Small intestine (tissue), 7 donors: ENCODE data around the gene TRAPPC12. TPM values are rescaled to one million over a fixed set of nuclear protein-coding genes. Genes with fewer than 3 reads are reported as not detected.
"Not testable (repeated sequence)": the region's sequence is repeated elsewhere in the genome, so short reads cannot be mapped to it uniquely, and the experiment has no call there.

Source experiments
- DNase-seq, 2 donors: peaks; one replicate each; pipeline versions ENCODE4 v3.0.0 to v3.0.0-alpha.2; 2013
- FAIRE-seq: peaks from 2 replicates; lab custom pipeline; 2012; peaks lifted over from hg19 to GRCh38; lab: Jason Lieb, UNC
- H3K27ac ChIP-seq, 3 donors: one replicate each; pipeline ENCODE4 v1.5.1; 2013; ENCODE audit warnings: low read length in 2 of 3, mild to moderate bottlenecking in 2 of 3, control low read depth in 1 of 3, inconsistent platforms in 1 of 3, low read depth in 1 of 3, moderate library complexity in 1 of 3
- H3K27me3 ChIP-seq, 3 donors: one replicate each; pipeline ENCODE4 v1.6.1; 2013; ENCODE audit warnings: low read length in 3 of 3, inconsistent platforms in 1 of 3; ENCODE audit not compliant: control insufficient read depth in 3 of 3, insufficient read depth in 3 of 3
- H3K36me3 ChIP-seq, 3 donors: one replicate each; pipeline ENCODE4 v1.6.1; 2013; ENCODE audit warnings: low read length in 3 of 3, inconsistent platforms in 1 of 3, low read depth in 1 of 3, mild to moderate bottlenecking in 1 of 3, moderate library complexity in 1 of 3; ENCODE audit not compliant: control insufficient read depth in 3 of 3, insufficient read depth in 2 of 3
- H3K4me1 ChIP-seq, 3 donors: one replicate each; pipeline ENCODE4 v1.6.1; 2013; ENCODE audit warnings: low read length in 2 of 3, inconsistent platforms in 1 of 3, low read depth in 1 of 3, mild to moderate bottlenecking in 1 of 3, moderate library complexity in 1 of 3; ENCODE audit not compliant: control insufficient read depth in 3 of 3, insufficient read depth in 2 of 3
- H3K4me3 ChIP-seq, 3 donors: one replicate each; pipeline ENCODE4 v1.5.1; 2013; ENCODE audit warnings: low read length in 3 of 3, control low read depth in 1 of 3, inconsistent platforms in 1 of 3, low read depth in 1 of 3, mild to moderate bottlenecking in 1 of 3, moderate library complexity in 1 of 3
- H3K9me3 ChIP-seq, 2 donors: one replicate each; pipeline ENCODE4 v1.6.1; 2013; ENCODE audit warnings: low read depth in 1 of 2, low read length in 1 of 2; ENCODE audit not compliant: control insufficient read depth in 2 of 2, insufficient read depth in 1 of 2
- WGBS, 3 donors: extraction: QIAGEN DNeasy Blood & Tissue Kit; methylation state at CpG; one replicate each; pipeline ENCODE4 v1.1.7; 2013; 5-methylcytosine and 5-hydroxymethylcytosine counted together
- polyA plus RNA-seq, 4 donors: library from polyadenylated mRNA; stranded (reverse) in 3 of 4; unstranded in 1 of 4; fragments of 200-250 nt in 3 of 4; fragments of 120-200 nt in 1 of 4; gene quantifications; one replicate each; pipeline versions ENCODE4 v1.2.1 to v1.2.3, GENCODE V29; 2013
- donor health status: healthy with polysubstance abuse.
- donor health status: control.
- donor health status: control.
- donor health status: Bipolar disorder and iron deficiency.
- donor health status: healthy.

The TRAPPC12 gene
- polyA plus RNA-seq, 4 donors, result 43.9 to 120 (median 87.9) TPM

DNA sequence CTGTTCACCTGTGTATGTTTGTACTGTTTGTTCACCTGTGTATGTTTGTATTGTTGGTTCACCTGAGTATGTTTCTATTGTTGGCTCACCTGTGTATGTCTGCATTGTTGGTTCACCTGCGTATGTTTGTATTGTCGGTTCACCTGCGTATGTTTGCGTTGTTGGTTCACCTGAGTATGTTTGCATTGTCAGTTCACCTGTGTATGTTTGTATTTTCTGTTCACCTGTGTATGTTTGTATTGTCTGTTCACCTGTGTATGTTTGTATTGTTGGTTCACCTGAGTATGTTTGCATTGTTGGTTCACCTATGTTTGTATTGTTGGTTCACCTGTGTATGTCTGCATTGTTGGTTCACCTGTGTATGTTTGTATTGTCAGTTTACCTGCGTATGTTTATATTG lies 125.2 kb downstream of the TRAPPC12 start:
- no peak overlapping the region for H3K4me3 ChIP-seq
- FAIRE-seq, result no peak

GRCh38 chr2:3505771-3506170 lies 126.3 kb downstream of the TRAPPC12 start:
- no peak overlapping the region for H3K27ac ChIP-seq
- FAIRE-seq (no peak), DNase-seq (peak; percentile 33 to 51)
- peaks cover 3 to 34% (median 17%) of the 10 kb centered on the region in 3 donors for H3K36me3 ChIP-seq
- 38 to 46% (median 41%) methylated on average over 4 of the region's 4 CpGs for WGBS, 3 donors
- H3K27me3 ChIP-seq, result no peaks in the 10 kb centered on the region
- peaks cover 0 to 4% of the 10 kb centered on the region in 2 donors for H3K9me3 ChIP-seq
- H3K4me3 ChIP-seq, result no peak overlapping the region
- no peaks in the 10 kb centered on the region for H3K4me1 ChIP-seq

More for the DNA sequence above, 125.2 kb downstream of the TRAPPC12 start:
- H3K27ac ChIP-seq, result no peak overlapping the region
- H3K36me3 ChIP-seq, result peaks cover 7 to 38% (median 24%) of the 10 kb centered on the region in 3 donors
- no peaks in the 10 kb centered on the region for H3K27me3 ChIP-seq
- DNase-seq, result no peak
- WGBS, 3 donors, result 94 to 99% (median 96%) methylated on average over 5 of the region's 5 CpGs
- H3K4me1 ChIP-seq, result no peaks in the 10 kb centered on the region
- H3K9me3 ChIP-seq, result peaks cover 0 to 4% of the 10 kb centered on the region in 2 donors

GRCh38 chr2:3512086-3512485 lies 132.6 kb downstream of the TRAPPC12 start:
- H3K27ac ChIP-seq, result no peak overlapping the region
- H3K27me3 ChIP-seq, result no peaks in the 10 kb centered on the region
- H3K4me3 ChIP-seq, result no peak overlapping the region
- DNase-seq (no peak), FAIRE-seq (no peak)
- H3K9me3 ChIP-seq, result peaks cover 0 to 15% of the 10 kb centered on the region in 2 donors
- H3K36me3 ChIP-seq, result peaks cover 7 to 28% (median 15%) of the 10 kb centered on the region in 3 donors
- WGBS, 3 donors, result 71 to 89% (median 85%) methylated on average over 2 of the region's 2 CpGs
- H3K4me1 ChIP-seq, result peaks cover 5 to 13% (median 7%) of the 10 kb centered on the region in 3 donors

- Histone ChIP-seq H3K27ac (peak overlapping the region in 1 of 3 donors; percentile 64), H3K27me3 (no peaks in the 10 kb centered on the region), H3K36me3 (peaks cover 7 to 30% (median 15%) of the 10 kb centered on the region in 3 donors), H3K4me1 (peaks cover 5 to 13% (median 7%) of the 10 kb centered on the region in 3 donors), H3K4me3 (no peak overlapping the region), H3K9me3 (peaks cover 0 to 15% of the 10 kb centered on the region in 2 donors)
- FAIRE-seq (no peak), DNase-seq (peak; percentile 52 to 73)
- WGBS, 3 donors, result 60 to 82% (median 67%) methylated on average over 3 of the region's 3 CpGs
These were observed 133.7 kb downstream of the TRAPPC12 start for GRCh38 chr2:3513026-3513810.

DNA sequence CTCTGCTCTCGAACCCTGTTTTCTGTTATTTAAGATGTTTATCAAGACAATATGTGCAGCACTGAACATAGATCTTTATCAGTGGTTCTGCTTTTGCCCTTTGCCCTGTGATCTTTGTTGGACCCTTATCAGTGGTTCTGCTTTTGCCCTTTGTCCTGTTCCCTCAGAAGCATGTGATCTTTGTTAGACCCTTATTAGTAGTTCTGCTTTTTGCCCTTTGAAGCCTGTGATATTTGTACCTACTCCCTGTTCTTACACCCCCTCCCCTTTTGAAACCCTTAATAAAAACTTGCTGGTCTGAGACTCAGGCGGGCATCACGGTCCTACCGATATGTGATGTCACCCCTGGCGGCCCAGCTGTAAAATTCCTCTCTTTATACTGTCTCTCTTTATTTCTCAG lies 135.9 kb downstream of the TRAPPC12 start:
- not testable (repeated sequence) for FAIRE-seq, DNase-seq, H3K27me3 ChIP-seq, H3K27ac ChIP-seq, H3K4me3 ChIP-seq
- WGBS, 3 donors, result 71 to 94% (median 73%) methylated on average over 5 of the region's 5 CpGs
- Histone ChIP-seq H3K4me1 (peaks cover 7 to 20% (median 8%) of the 10 kb centered on the region in 3 donors), H3K9me3 (peaks cover 0 to 12% of the 10 kb centered on the region in 2 donors), H3K36me3 (peaks cover 7 to 21% (median 15%) of the 10 kb centered on the region in 3 donors)

DNA sequence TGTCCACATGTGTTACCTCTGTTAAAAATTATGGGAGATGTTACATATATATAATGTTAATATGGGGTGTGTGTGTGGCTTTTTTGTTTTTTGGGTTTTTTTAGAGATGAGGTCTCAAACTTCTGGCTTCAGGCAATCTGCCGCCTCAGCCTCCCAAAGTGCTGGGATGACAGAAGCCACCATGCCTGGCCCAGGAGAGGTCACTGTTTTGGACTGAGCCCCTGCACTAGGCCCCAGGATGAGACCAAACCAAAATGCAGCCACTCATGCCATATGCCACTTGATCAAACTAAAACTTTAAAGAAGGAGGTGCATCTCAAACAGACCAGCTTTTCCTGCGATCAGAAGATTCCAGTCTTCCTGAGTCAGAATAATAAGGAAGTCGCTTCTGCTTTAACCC lies 137.3 kb downstream of the TRAPPC12 start:
- peaks cover 0 to 12% of the 10 kb centered on the region in 2 donors for H3K9me3 ChIP-seq
- peaks cover 4 to 17% (median 12%) of the 10 kb centered on the region in 3 donors for H3K36me3 ChIP-seq
- no peak for DNase-seq
- H3K27ac ChIP-seq, result no peak overlapping the region
- H3K4me1 ChIP-seq, result peaks cover 7 to 20% (median 10%) of the 10 kb centered on the region in 3 donors
- H3K4me3 ChIP-seq, result no peak overlapping the region
- no peaks in the 10 kb centered on the region for H3K27me3 ChIP-seq
- no peak for FAIRE-seq
- WGBS, 3 donors, result 93 to 98% (median 95%) methylated on average over 3 of the region's 3 CpGs

DNA sequence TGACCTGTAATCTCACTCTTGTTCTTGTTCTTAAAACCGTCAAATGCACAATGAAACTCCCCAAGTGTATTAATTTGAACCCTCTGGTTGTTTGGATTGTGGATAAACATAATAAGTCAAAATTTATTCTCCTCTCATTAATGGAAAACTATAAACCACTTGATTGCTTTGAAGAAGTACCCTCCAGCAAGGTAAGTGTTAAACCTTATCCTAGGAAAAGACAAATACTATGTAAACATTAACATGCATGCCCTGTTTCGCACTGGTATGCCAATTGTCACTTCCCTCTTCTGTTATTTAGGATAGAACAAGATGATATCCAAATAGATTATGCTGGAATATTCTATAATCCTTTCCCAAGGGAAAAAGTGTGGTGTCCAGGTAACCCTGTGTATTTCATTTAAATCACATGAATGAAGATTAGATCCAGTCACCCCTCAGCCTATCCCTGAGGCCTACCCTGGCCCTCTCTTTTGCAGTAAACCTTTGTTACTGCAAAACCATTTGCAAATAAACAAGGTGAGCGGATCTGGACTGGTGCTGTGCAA lies 138.5 kb downstream of the TRAPPC12 start:
- no peaks in the 10 kb centered on the region for H3K27me3 ChIP-seq
- FAIRE-seq (no peak), DNase-seq (no peak)
- peaks cover 0 to 12% of the 10 kb centered on the region in 2 donors for H3K9me3 ChIP-seq
- peak overlapping the region; percentile 62 to 82 (median 79) for H3K4me3 ChIP-seq
- WGBS, 3 donors, result 32 to 34% (median 33%) methylated on average over 3 of the region's 3 CpGs
- peaks cover 0 to 9% (median 3%) of the 10 kb centered on the region in 3 donors for H3K36me3 ChIP-seq
- H3K27ac ChIP-seq, result peak overlapping the region; percentile 84 to 97 (median 91)
- peaks cover 8 to 12% (median 9%) of the 10 kb centered on the region in 3 donors for H3K4me1 ChIP-seq

DNA sequence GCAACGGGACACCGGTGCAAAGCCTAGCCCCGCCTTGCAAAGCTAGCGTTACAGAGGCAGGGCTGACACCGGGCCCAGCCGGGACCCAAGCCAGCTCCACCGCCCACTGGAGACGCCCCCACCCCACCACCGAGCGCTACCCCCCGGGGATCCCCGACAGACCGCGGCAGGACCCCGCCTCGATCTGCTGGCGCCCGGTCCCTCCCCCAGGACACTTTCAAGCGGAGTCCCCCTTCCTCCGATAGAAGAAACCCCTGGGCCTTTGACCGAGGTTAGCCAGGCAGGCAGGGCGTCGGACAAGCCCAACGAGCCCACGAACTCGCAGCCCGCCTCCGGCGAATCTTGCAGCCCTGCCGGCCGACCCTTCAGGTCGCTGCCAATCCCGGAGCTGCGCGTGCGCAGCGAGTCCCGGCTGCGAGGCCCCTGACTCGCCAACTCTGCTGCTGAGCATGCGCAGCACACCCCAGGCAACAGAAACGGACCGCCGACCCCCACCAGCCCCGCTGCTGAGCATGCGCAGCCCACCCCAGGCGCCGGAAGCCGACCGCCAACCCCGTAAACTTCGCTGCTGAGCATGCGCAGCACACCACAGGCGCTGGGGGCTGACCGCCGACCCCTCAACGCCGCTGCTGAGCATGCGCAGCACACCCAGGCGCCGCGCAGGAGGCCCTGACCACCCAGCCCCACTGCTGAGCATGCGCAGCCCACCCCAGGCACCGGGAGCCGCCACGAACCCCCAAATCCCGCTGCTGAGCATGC lies 139.2 kb downstream of the TRAPPC12 start:
- Histone ChIP-seq H3K27ac (peak overlapping the region; percentile 90 to 97 (median 91)), H3K4me3 (peak overlapping the region; percentile 72 to 82 (median 79)), H3K9me3 (peaks cover 0 to 12% of the 10 kb centered on the region in 2 donors), H3K36me3 (peaks cover 0 to 7% (median 3%) of the 10 kb centered on the region in 3 donors), H3K4me1 (peaks cover 7 to 12% (median 8%) of the 10 kb centered on the region in 3 donors), H3K27me3 (no peaks in the 10 kb centered on the region)
- WGBS, 3 donors, result 0 to 1% (median 0%) methylated on average over 60 to 67 of the region's 67 CpGs
- DNase-seq (peak; percentile 93 to 99), FAIRE-seq (no peak)
